D721Med (cell line): ENCODE results near the gene KLHL7.

Experiments used
- DNase-seq: peaks from one replicate; pipeline ENCODE4 v3.0.0; 2011; ENCODE audit warnings: low spot score; ENCODE audit not compliant: insufficient read length
- FAIRE-seq: peaks from 2 replicates; lab custom pipeline; 2011; peaks lifted over from hg19 to GRCh38; lab: Jason Lieb, UNC
- CTCF ChIP-seq: IDR thresholded peaks from 2 replicates; pipeline ENCODE4 v1.5.1; 2012; ENCODE audit warnings: mild to moderate bottlenecking, control low read depth; ENCODE audit not compliant: insufficient read depth; ENCODE audit errors: missing control alignments

KLHL7 gene

DNA sequence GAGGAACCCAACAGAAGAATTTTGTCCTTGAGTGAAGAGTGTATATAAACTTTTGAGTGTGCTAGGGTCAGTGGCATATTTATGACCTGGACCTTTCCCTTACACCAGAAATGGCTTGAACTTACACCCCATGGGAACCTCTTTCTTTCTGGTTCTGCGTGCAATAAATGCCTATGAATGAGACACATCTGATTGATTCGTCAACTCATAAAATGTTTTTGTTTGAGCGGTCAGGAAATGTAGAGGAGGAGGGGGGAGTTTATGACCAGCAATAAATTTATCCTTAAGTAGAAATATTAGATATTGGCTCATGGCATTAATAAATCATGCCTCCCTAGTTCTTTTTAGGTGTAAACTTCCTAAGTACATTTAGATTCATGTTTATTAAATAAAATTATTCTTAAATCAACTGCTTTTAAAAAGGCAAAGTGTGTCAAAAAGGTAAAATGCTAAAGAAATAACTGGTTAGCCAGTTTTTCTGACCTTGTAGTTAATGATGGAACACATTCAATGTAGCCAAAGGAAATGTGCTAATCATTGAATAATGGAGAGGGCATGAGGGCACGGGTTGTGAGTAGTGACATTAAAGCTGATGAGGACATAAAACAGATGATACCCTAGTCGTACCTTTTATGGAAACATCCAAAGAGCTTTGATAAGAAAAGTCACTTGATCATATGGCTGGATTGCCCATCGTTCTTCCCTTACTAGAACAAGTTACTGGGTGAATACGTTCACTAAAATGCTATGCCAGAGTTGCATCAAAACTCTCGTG lies 62.7 kb downstream of the KLHL7 start:
- FAIRE-seq (no peak), DNase-seq (no peak)
- no peak for TF ChIP-seq CTCF

GRCh38 chr7:23175938-23176337 lies 70.4 kb downstream of the KLHL7 start:
- FAIRE-seq, result no peak
- TF ChIP-seq CTCF, result no peak
- DNase-seq, result no peak

GRCh38 chr7:23181684-23182553 lies 76.3 kb downstream of the KLHL7 start, which contains the start of gene NUP42:
Gene NUP42, plus strand, starts transcription at chr7:23182048. Its CDS starts 38 bp downstream, at chr7:23182086.
- TF ChIP-seq CTCF, result no peak
- FAIRE-seq (peak; percentile 58), DNase-seq (peak; percentile 55)

- TF ChIP-seq CTCF, result no peak
- DNase-seq (no peak), FAIRE-seq (no peak)
These were observed 77.9 kb downstream of the KLHL7 start for GRCh38 chr7:23183279-23184012.

GRCh38 chr7:23184291-23184690 lies 78.7 kb downstream of the KLHL7 start:
- no peak for FAIRE-seq

More at GRCh38 chr7:23184291-23184690, 78.7 kb downstream of the KLHL7 start:
- TF ChIP-seq CTCF, result no peak
- no peak for DNase-seq
